DND-41 (cell line): ENCODE measurements around the gene FAM9C.

Source experiments
- ATAC-seq: fragments of 200-7000 bp; cut with Tn5 transposase; 3 replicates; pipeline ENCODE4 v1.9.1; 2021; ENCODE audit warnings: low read depth; ENCODE audit not compliant: insufficient read depth
- DNase-seq: peaks from one replicate; pipeline ENCODE4 v3.0.0-alpha.2; 2020
- H2AFZ ChIP-seq: 2 replicates; pipeline ENCODE4 v1.6.0; 2012; ENCODE audit warnings: low read depth, low read length
- H3K27ac ChIP-seq: 2 replicates; pipeline ENCODE4 v1.5.1; 2012; ENCODE audit warnings: low read length, inconsistent platforms
- H3K27me3 ChIP-seq: fragments of 200-600 bp; sonication (generic); 2 replicates; pipeline ENCODE4 v1.6.0; 2012; ENCODE audit warnings: low read length, mild to moderate bottlenecking, inconsistent platforms; ENCODE audit not compliant: insufficient read depth, poor library complexity
- H3K36me3 ChIP-seq: 2 replicates; pipeline ENCODE4 v1.5.1; 2012; ENCODE audit warnings: low read length, inconsistent platforms; ENCODE audit not compliant: insufficient read depth
- H3K4me1 ChIP-seq: 2 replicates; pipeline ENCODE4 v1.5.1; 2012; ENCODE audit warnings: mild to moderate bottlenecking, low read length; ENCODE audit not compliant: insufficient read depth
- H3K4me2 ChIP-seq: 2 replicates; pipeline ENCODE4 v1.6.0; 2012; ENCODE audit warnings: mild to moderate bottlenecking, moderate library complexity, low read length, inconsistent platforms; ENCODE audit not compliant: insufficient read depth
- H3K4me3 ChIP-seq, 2 experiments: fragments of 200-600 bp in 1 of 2; shearing (Covaris generic) in 1 of 2; 2 replicates each; pipeline ENCODE4 v1.5.1; 2012 to 2016; ENCODE audit warnings: inconsistent platforms in 2 of 2, low read length in 2 of 2, mild to moderate bottlenecking in 2 of 2, low read depth in 1 of 2, moderate library complexity in 1 of 2
- H3K79me2 ChIP-seq: 2 replicates; pipeline ENCODE4 v1.6.0; 2012; ENCODE audit warnings: low read length, inconsistent platforms; ENCODE audit not compliant: insufficient read depth
- H3K9ac ChIP-seq: 2 replicates; pipeline ENCODE4 v1.6.0; 2012; ENCODE audit warnings: low read depth, mild to moderate bottlenecking, inconsistent platforms, low read length, moderate library complexity
- H3K9me3 ChIP-seq: 2 replicates; pipeline ENCODE4 v1.5.1; 2012; ENCODE audit warnings: low read length, moderate library complexity, mild to moderate bottlenecking, inconsistent platforms; ENCODE audit not compliant: insufficient read depth, severe bottlenecking
- H4K20me1 ChIP-seq: 2 replicates; pipeline ENCODE4 v1.6.0; 2012; ENCODE audit warnings: low read length; ENCODE audit not compliant: insufficient read depth
- EZH2 ChIP-seq: IDR thresholded peaks from 3 replicates; pipeline ENCODE4 v1.6.1; 2012; ENCODE audit warnings: borderline replicate concordance, low read depth, mild to moderate bottlenecking, moderate library complexity, low read length, inconsistent platforms; ENCODE audit not compliant: severe bottlenecking
- TF ChIP-seq, protein P1 (sequence below): IDR thresholded peaks from 2 replicates; pipeline ENCODE4 v1.5.1; 2012; ENCODE audit warnings: borderline replicate concordance, low read length, moderate library complexity, mild to moderate bottlenecking; ENCODE audit not compliant: poor library complexity, severe bottlenecking; ENCODE audit errors: extremely low read depth

The FAM9C gene

DNA sequence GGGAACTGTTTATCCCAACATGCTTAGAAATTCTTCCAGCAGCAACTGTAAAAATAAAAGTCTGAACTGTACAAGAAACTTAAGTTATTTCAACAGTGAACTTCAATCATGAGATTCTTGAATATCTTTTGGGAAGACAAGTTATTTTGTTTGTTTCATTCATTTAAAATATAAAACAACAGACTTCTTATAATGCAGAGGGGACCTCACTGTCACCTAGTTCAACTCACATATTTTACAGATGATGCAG is 14.9 kb downstream of the FAM9C start:
- Histone ChIP-seq H3K4me1 (peaks cover 53% of the 10 kb centered on the region), H3K79me2 (no peaks in the 10 kb centered on the region), H3K27ac (peak overlapping the region; percentile 40; the same call in 1 of the 2 replicates), H2AFZ (no peak overlapping the region), H3K9me3 (no peaks in the 10 kb centered on the region), H3K4me3 (no peak overlapping the region), H3K27me3 (no peaks in the 10 kb centered on the region), H3K4me2 (no peak overlapping the region), H4K20me1 (no peaks in the 10 kb centered on the region), H3K36me3 (no peaks in the 10 kb centered on the region), H3K9ac (no peak overlapping the region)
- no peak for DNase-seq
- no peak for ATAC-seq
- TF ChIP-seq EZH2 = no peak
- TF ChIP-seq, protein P1, sequence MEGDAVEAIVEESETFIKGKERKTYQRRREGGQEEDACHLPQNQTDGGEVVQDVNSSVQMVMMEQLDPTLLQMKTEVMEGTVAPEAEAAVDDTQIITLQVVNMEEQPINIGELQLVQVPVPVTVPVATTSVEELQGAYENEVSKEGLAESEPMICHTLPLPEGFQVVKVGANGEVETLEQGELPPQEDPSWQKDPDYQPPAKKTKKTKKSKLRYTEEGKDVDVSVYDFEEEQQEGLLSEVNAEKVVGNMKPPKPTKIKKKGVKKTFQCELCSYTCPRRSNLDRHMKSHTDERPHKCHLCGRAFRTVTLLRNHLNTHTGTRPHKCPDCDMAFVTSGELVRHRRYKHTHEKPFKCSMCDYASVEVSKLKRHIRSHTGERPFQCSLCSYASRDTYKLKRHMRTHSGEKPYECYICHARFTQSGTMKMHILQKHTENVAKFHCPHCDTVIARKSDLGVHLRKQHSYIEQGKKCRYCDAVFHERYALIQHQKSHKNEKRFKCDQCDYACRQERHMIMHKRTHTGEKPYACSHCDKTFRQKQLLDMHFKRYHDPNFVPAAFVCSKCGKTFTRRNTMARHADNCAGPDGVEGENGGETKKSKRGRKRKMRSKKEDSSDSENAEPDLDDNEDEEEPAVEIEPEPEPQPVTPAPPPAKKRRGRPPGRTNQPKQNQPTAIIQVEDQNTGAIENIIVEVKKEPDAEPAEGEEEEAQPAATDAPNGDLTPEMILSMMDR = no peak

DNA sequence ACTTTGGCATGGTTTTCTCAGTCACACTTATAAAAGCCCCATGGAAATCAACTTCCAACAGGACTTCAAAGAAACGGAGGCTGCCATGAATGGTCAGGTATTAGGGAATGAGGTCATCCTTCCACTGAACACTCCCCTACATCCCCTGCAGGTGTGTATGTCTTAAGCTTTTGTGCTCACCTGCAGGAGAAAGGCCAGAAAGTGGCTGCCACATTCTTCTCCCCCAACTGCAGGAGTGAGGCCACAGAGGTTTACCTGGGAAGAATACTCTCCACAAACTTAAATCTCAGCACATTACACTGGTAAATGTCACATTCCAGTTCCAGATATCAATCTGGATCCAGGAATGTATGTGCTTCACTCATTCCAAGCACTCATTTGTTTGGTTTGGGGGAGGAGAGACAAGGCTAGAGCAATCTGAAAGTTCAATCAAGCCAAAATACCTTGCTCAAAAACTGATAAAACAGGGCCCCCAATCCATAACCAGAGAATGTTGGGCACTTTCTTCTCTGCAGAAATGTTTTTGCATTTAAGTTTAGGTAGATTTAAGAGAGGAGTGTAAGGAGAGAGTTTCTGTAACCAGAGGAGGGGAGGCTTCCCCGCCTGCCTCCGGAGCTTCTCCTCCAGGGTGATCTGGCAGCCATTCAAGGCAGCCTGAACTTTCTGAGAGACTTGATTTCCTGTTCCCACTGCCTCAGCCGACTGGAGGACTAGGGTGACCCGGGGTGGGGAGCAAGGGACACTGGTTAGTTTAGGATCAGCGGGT is 15.4 kb downstream of the FAM9C start:
- Histone ChIP-seq H2AFZ (no peak overlapping the region), H3K9ac (no peak overlapping the region), H3K4me3 (no peak overlapping the region), H3K79me2 (no peaks in the 10 kb centered on the region), H4K20me1 (no peaks in the 10 kb centered on the region), H3K9me3 (no peaks in the 10 kb centered on the region), H3K36me3 (no peaks in the 10 kb centered on the region), H3K27me3 (no peaks in the 10 kb centered on the region), H3K27ac (peak overlapping the region; percentile 40), H3K4me2 (no peak overlapping the region), H3K4me1 (peaks cover 53% of the 10 kb centered on the region)
- DNase-seq (peak; percentile 28), ATAC-seq (peak; percentile 63)
- TF ChIP-seq EZH2 = no peak
- TF ChIP-seq, protein P1 = no peak

DNA sequence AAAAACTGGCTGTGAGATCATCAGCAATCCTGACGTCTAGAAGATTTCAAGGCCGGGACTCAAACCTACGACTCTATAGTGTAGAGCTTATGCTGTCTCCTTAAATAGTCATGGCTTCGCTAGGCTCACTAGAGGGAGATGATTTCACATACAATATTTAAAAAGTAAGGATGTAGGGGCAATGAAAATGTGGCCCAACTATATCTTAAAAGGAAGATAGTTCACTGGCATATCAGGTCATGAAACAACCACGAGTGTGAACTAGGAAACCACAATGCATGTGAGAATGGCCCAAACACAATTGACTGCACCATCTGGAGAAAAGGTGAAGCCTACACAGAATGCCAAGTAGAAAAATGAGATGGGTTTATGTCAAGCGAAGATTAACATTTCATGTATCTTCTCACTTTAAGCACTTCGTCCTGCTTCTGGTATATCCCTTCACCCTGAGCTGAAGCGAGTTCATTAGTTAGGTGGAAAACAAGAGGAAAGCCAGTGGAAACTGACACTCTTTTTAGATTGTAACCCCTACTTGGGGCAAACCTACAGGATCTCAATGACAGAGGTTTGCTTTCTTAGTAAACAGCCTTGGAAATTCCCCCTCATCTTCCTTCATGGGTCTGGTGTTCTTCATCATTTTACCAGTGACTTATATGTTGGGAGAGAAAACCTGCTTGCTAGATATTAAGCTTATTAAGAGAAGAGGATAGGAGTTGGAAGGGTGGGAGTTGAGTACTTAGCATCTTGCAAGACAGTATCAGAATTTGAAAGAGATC is 17.4 kb downstream of the FAM9C start:
- no peak overlapping the region; the same call in 1 of the 2 replicates for H2AFZ ChIP-seq
- H4K20me1 ChIP-seq = no peaks in the 10 kb centered on the region
- peaks cover 53% of the 10 kb centered on the region for H3K4me1 ChIP-seq
- peak; percentile 72 for ATAC-seq
- H3K27ac ChIP-seq = peak overlapping the region; percentile 51; the same call in 1 of the 2 replicates
- H3K9me3 ChIP-seq = no peaks in the 10 kb centered on the region
- no peaks in the 10 kb centered on the region for H3K27me3 ChIP-seq
- H3K4me3 ChIP-seq = no peak overlapping the region
- no peaks in the 10 kb centered on the region for H3K79me2 ChIP-seq
- no peak overlapping the region for H3K9ac ChIP-seq
- DNase-seq = peak; percentile 30
- no peaks in the 10 kb centered on the region for H3K36me3 ChIP-seq
- no peak overlapping the region for H3K4me2 ChIP-seq
- TF ChIP-seq, protein P1 = peak; percentile 47
- no peak for TF ChIP-seq EZH2
